Measurements from ENCODE around the gene PPP1R2B. TPM values are rescaled to one million over a fixed set of nuclear protein-coding genes. Genes with fewer than 3 reads are reported as not detected.

The PPP1R2B gene
- total RNA-seq (2012; rRNA removed) (not detected in 2 replicates), polyA plus RNA-seq (2012; rRNA removed) (0.04 TPM in 1 of 2 replicates, not detected in the other), Bru-seq, nascent RNA (not detected), BruChase-seq, experiment 1, labeled RNA remaining after a 6-hour chase (not detected), BruChase-seq, experiment 2, labeled RNA remaining after a 2-hour chase (not detected)
- not detected in 2 replicates for polyA plus RNA-seq (2012; cell fraction: cytosol; rRNA removed)
- not detected in 2 replicates for polyA plus RNA-seq (2012; cell fraction: nucleus; rRNA removed; ENCODE audit: low replicate concordance)
- long read RNA-seq: 0 reads

DNA sequence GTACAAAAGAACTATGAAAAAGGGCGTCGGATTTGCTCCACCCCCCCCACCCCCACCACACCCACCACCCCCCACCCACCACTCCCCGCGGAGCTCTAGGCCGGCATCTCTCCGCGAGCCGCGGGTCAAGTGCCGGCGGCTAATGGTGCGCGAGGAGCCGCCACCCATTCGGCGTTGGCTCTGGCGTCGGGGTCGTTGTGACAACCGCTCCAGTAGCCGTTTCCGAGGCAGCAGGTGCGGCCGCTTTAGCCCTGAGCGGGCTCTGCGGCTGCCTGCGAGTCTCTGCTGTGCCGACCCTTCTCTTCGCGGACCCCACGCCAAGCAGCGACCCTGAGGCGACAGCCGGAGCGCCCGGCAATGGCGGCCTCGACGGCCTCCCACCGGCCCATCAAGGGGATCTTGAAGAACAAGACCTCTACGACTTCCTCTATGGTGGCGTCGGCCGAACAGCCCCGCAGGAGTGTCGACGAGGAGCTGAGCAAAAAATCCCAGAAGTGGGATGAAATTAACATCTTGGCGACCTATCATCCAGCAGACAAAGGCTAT is at the start of gene PPP1R2B:
Gene PPP1R2B (plus strand): TSS at position 90 of the 546 bp plus-strand sequence. CDS start 268 bp downstream, at position 358.
- Histone ChIP-seq H4K8ac (ENCODE audit: low read depth in 2 of 2, low read length in 2 of 2) (no peak within 1 kb of the TSS), H3K4me3 (ENCODE audit: insufficient read depth, low read depth, low read length) (no peak within 1 kb of the TSS), H3K27ac (ENCODE audit: insufficient read depth, low read length) (no peak within 1 kb of the TSS), H2AK5ac (ENCODE audit: low read depth, low read length) (no peak within 1 kb of the TSS), H2BK15ac (ENCODE audit: low read depth, low read length) (no peak within 1 kb of the TSS), H4K20me1 (ENCODE audit: insufficient read depth, low read length) (no peaks in the 10 kb centered on the region), H4K91ac (ENCODE audit: insufficient read depth, low read depth, low read length) (no peak within 1 kb of the TSS), H3K79me1 (ENCODE audit: low read depth in 1 of 2, low read length in 2 of 2) (no peaks in the 10 kb centered on the region), H4K5ac (ENCODE audit: low read depth, low read length) (no peak within 1 kb of the TSS), H3K9ac (ENCODE audit: low read depth, low read length) (no peak within 1 kb of the TSS), H3K36me3 (ENCODE audit: control insufficient read depth, insufficient read depth, low read length) (no peaks in the 10 kb centered on the region), H2AK9ac (replicated peaks; ENCODE audit: low read depth, low read length, poor library complexity) (no peak within 1 kb of the TSS), H2AFZ (replicated peaks; ENCODE audit: low read length, poor library complexity) (no peak within 1 kb of the TSS), H2BK120ac (ENCODE audit: low read depth, low read length) (no peak within 1 kb of the TSS), H3K4me1 (ENCODE audit: control insufficient read depth, insufficient read depth, low read length) (no peaks in the 10 kb centered on the region), H3K9me1 (ENCODE audit: insufficient read depth, low read length) (no peaks in the 10 kb centered on the region), H3K9me3 (ENCODE audit: control insufficient read depth, insufficient read depth, low read length) (no peaks in the 10 kb centered on the region), H3K4ac (ENCODE audit: low read depth, low read length) (no peak within 1 kb of the TSS), H3K14ac (replicated peaks; ENCODE audit: low read depth, low read length) (no peak within 1 kb of the TSS), H2BK5ac (ENCODE audit: low read depth, low read length, poor library complexity, severe bottlenecking) (no peak within 1 kb of the TSS), H2BK20ac (ENCODE audit: low read depth, low read length) (no peak within 1 kb of the TSS), H3K56ac (ENCODE audit: extremely low read depth, insufficient read depth, low read length) (no peak within 1 kb of the TSS), H3K4me2 (ENCODE audit: low read depth, low read length) (no peak within 1 kb of the TSS), H3K18ac (ENCODE audit: low read depth, low read length) (no peak within 1 kb of the TSS), H3K23ac (ENCODE audit: low read depth, low read length) (no peak within 1 kb of the TSS), H3K27me3 (ENCODE audit: control insufficient read depth, insufficient read depth, low read length) (no peaks in the 10 kb centered on the region; the same call in 1 of the 2 replicates)
- ATAC-seq (ENCODE audit: low read depth): no peak
- in situ Hi-C loops (cut with MboI; ENCODE audit: low sequenced_read_pairs): no loop called here
- no peak for DNase-seq
- no TSS peak for BruUV-seq (replicated peaks)
- POLR2A ChIA-PET (ENCODE audit: unreplicated experiment): no interaction called here
- 34% methylated on average over 23 of the region's 48 CpGs; no CpG with 5 or more reads in 1 of the 2 experiments for WGBS, 2 experiments (ENCODE audit: extremely low coverage in 2 of 2, insufficient read length in 1 of 2)
- CTCF ChIA-PET: interaction anchor here (0.7 kb wide), 1 partner anchor 1408 kb away, joined by 3 read pairs; no protein-coding TSS in a partner anchor
- intact Hi-C loops (cut with micrococcal nuclease): no loop called here
- dilution Hi-C loops (cut with HindIII; ENCODE audit: low sequenced_read_pairs, unreplicated experiment): no loop called here
- TF ChIP-seq RFX5 (IDR thresholded peaks at IDR 0.05; ENCODE audit: low read depth, low read length) (no peak), RAD21 (IDR thresholded peaks at IDR 0.05; ENCODE audit: low read length) (no peak), FOS (IDR thresholded peaks at IDR 0.05; ENCODE audit: low read depth, low read length) (no peak), CHD1 (IDR thresholded peaks at IDR 0.05; ENCODE audit: low read depth, low read length) (no peak), RCOR1 (IDR thresholded peaks at IDR 0.05; ENCODE audit: insufficient replicate concordance, low read length) (no peak), BHLHE40 (IDR thresholded peaks at IDR 0.05; ENCODE audit: low read depth, low read length) (no peak), MXI1 (IDR thresholded peaks at IDR 0.05; ENCODE audit: borderline replicate concordance, low read depth, low read length) (no peak), POLR2A (IDR thresholded peaks at IDR 0.05; ENCODE audit: low read depth, low read length) (no peak), NFE2L2 (IDR thresholded peaks at IDR 0.05; ENCODE audit: low read depth, low read length) (no peak), CEBPB (IDR thresholded peaks at IDR 0.05; ENCODE audit: low read depth, low read length) (no peak), SMC3 (IDR thresholded peaks at IDR 0.05; ENCODE audit: low read depth, low read length) (no peak), MAFK (IDR thresholded peaks at IDR 0.05; ENCODE audit: low read depth, low read length) (no peak)
- TF ChIP-seq, protein P1, sequence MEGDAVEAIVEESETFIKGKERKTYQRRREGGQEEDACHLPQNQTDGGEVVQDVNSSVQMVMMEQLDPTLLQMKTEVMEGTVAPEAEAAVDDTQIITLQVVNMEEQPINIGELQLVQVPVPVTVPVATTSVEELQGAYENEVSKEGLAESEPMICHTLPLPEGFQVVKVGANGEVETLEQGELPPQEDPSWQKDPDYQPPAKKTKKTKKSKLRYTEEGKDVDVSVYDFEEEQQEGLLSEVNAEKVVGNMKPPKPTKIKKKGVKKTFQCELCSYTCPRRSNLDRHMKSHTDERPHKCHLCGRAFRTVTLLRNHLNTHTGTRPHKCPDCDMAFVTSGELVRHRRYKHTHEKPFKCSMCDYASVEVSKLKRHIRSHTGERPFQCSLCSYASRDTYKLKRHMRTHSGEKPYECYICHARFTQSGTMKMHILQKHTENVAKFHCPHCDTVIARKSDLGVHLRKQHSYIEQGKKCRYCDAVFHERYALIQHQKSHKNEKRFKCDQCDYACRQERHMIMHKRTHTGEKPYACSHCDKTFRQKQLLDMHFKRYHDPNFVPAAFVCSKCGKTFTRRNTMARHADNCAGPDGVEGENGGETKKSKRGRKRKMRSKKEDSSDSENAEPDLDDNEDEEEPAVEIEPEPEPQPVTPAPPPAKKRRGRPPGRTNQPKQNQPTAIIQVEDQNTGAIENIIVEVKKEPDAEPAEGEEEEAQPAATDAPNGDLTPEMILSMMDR (conservative IDR thresholded peaks at IDR 0.05; ENCODE audit: low read depth, low read length): no peak
- TF ChIP-seq, protein P2, sequence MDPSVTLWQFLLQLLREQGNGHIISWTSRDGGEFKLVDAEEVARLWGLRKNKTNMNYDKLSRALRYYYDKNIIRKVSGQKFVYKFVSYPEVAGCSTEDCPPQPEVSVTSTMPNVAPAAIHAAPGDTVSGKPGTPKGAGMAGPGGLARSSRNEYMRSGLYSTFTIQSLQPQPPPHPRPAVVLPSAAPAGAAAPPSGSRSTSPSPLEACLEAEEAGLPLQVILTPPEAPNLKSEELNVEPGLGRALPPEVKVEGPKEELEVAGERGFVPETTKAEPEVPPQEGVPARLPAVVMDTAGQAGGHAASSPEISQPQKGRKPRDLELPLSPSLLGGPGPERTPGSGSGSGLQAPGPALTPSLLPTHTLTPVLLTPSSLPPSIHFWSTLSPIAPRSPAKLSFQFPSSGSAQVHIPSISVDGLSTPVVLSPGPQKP (IDR thresholded peaks at IDR 0.05; ENCODE audit: borderline replicate concordance, low read depth, low read length): no peak
- TF ChIP-seq, protein P3, sequence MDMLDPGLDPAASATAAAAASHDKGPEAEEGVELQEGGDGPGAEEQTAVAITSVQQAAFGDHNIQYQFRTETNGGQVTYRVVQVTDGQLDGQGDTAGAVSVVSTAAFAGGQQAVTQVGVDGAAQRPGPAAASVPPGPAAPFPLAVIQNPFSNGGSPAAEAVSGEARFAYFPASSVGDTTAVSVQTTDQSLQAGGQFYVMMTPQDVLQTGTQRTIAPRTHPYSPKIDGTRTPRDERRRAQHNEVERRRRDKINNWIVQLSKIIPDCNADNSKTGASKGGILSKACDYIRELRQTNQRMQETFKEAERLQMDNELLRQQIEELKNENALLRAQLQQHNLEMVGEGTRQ (IDR thresholded peaks at IDR 0.05; ENCODE audit: low read depth, low read length): no peak

All from IMR-90 (cell line).